ENCODE measurements around the gene PREPL.

Gene PREPL

DNA sequence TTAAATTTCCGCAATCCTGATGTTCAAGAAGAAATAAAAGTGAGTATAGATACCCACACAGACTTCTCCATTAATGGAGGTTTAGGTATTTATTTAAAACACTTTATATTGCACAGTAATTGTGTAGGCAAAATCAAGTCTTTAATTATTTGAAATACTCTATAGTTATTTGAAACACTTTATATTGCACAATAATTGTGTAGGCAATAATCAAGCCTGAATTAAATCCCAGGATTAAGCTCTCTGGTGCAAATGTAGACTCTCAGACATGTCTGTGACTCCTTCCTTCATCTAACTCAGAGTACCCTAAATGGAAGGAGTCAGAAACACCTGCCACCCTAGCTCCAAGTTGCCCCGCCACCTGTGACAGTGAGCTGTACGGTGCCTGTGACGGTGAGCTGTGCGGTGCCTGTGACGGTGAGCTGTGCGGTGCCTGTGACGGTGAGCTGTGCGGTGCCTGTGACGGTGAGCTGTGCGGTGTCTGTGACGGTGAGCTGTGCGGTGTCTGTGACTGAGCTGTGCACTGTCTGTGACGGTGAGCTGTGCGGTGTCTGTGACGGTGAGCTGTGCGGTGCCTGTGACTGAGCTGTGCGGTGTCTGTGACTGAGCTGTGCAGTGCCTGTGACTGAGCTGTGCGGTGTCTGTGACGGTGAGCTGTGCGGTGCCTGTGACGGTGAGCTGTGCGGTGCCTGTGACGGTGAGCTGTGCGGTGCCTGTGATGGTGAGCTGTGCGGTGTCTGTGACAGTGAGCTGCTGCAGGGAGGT, 75.0 kb downstream of the PREPL start:
- TF ChIP-seq, protein P1, sequence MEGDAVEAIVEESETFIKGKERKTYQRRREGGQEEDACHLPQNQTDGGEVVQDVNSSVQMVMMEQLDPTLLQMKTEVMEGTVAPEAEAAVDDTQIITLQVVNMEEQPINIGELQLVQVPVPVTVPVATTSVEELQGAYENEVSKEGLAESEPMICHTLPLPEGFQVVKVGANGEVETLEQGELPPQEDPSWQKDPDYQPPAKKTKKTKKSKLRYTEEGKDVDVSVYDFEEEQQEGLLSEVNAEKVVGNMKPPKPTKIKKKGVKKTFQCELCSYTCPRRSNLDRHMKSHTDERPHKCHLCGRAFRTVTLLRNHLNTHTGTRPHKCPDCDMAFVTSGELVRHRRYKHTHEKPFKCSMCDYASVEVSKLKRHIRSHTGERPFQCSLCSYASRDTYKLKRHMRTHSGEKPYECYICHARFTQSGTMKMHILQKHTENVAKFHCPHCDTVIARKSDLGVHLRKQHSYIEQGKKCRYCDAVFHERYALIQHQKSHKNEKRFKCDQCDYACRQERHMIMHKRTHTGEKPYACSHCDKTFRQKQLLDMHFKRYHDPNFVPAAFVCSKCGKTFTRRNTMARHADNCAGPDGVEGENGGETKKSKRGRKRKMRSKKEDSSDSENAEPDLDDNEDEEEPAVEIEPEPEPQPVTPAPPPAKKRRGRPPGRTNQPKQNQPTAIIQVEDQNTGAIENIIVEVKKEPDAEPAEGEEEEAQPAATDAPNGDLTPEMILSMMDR (conservative IDR thresholded peaks at IDR 0.05) = no peak
- peak overlapping the region; percentile 95 for H3K27ac ChIP-seq

DNA sequence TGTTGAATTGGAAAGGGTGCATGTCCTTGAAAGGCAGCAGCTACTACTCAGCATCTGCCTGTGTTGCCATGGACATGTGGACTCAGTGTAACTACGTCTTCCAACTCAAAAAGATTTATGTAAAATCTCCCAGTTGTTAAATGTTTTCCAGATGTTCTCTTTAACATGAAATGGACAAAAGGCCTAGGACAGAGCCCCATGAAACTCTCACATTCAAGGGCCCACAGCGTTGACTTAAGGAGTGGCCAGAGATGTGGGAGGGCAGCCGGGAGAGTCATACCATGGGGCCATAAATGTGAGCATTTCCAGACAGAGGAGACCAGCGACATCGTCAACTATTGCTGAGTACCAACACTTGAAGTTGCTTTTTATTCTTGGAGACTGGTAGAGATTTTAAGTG, 76.1 kb downstream of the PREPL start:
- peak overlapping the region; percentile 95 for H3K27ac ChIP-seq
- TF ChIP-seq, protein P1 (conservative IDR thresholded peaks at IDR 0.05) = no peak

DNA sequence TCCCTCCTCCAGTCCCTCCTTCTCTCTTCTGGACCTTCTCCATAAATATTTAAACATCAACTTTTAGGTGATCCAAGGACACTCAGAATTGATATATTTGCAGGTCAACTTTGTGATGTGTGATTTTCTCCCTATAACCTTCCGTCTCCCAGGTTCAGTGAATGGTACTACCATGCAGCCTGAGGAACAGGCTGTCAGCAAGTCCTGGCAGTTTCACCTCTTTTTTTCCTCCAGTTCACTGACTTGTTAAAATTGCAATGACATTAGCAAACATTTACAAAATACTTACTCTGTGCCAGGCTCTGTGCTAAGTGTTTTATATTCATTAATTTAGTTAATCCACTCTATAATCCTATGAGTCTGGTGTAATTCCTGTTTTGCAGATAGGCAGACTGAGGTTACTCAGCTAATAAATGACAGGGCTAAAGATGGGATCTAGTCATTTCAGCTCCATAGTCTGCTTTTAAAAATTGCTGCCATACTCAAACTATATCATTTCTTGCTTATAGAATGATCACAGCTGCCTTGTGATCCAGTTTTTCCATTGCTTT, 78.1 kb downstream of the PREPL start:
- TF ChIP-seq, protein P1 (conservative IDR thresholded peaks at IDR 0.05) = no peak
- H3K27ac ChIP-seq = peak overlapping the region; percentile 48

DNA sequence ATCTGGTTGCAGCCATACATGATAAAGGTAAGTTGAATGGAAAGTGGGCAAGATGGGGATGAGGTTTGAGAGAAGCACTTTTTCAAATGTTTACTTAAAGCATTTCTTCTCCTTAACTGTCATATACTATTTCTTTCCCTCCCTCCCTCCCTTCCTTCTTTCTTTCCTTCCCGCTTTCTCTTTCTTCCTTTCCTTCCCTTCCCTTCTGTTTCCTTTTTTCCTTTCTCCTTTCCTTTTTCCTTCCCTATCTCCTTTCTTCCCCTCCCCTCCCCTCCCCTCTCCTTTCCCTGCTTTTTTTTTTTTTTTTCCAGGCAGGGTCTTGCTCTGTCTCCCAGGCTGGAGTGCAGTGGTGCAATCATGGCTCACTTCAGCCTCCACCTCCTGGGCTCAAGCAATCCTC, 80.4 kb downstream of the PREPL start:
- TF ChIP-seq, protein P1 (conservative IDR thresholded peaks at IDR 0.05) = no peak
- no peak overlapping the region for H3K27ac ChIP-seq

DNA sequence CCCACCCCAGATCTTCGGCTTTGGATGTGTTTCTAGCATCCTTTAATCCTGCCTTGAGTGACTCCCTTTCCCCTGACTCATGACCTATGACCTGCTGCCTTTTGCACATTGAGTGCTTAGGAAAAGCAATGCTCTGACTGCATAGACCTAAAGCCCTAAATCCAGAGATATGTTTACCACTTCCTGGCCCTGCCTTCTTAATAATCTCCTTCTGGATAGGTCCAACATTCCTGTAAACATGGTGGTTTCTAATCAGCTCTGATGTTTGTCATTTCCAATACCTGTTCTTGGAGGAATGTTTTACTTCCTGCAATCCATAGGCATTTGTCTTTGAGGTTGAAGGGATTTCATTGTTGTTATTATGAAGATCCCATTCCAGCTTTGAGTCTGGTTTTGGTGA, 83.8 kb downstream of the PREPL start:
- TF ChIP-seq, protein P1 (conservative IDR thresholded peaks at IDR 0.05) = no peak
- peak overlapping the region; percentile 91 for H3K27ac ChIP-seq

DNA sequence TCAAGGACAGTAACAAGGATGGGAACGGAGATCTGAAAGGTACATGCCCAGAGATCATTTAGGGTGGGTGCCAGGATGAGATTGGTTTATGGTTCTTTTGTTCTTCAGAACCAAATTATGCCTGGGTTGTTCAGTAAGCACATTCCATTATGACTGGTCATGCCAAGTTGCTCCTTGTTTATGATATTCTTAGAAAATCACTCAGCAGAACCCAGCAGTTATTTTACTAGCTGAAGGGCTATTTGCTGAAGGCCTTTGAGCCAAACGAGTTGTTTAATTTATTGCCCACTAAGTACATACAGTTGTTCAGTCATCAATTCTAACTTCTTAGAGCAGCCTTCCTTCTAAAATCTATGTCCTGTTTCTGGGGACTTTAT, 85.4 kb downstream of the PREPL start:
- TF ChIP-seq, protein P1 (conservative IDR thresholded peaks at IDR 0.05) = no peak
- peak overlapping the region; percentile 91 for H3K27ac ChIP-seq

DNA sequence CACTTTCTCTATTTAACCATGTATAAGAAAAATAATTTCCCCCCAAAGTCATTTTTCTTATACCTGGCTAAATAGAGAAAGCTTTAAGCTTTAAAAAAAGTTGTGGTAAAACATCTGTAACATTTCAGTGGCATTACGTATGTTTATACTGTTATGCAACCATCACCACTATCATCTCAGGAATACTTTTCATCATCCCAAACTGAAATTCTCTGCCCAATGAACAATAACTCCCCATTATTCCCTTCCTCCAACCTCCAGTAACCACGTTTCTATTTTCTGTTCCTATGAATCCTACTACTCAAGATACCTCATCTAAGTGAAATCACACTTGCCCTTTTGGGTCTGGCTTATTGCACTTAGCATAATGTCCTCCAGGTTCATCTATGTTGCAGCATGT, 87.7 kb downstream of the PREPL start:
- TF ChIP-seq, protein P1 (conservative IDR thresholded peaks at IDR 0.05) = no peak
- peak overlapping the region; percentile 91; the same call in 1 of the 2 replicates for H3K27ac ChIP-seq

Measured in VCaP (cell line).